HK-2 (cell line): ENCODE data around the gene PSMA3.

Source experiments
- DNase-seq: peaks from one replicate; pipeline ENCODE4 v3.0.0-alpha.2; 2018; ENCODE audit not compliant: unreplicated experiment

The PSMA3 gene

DNA sequence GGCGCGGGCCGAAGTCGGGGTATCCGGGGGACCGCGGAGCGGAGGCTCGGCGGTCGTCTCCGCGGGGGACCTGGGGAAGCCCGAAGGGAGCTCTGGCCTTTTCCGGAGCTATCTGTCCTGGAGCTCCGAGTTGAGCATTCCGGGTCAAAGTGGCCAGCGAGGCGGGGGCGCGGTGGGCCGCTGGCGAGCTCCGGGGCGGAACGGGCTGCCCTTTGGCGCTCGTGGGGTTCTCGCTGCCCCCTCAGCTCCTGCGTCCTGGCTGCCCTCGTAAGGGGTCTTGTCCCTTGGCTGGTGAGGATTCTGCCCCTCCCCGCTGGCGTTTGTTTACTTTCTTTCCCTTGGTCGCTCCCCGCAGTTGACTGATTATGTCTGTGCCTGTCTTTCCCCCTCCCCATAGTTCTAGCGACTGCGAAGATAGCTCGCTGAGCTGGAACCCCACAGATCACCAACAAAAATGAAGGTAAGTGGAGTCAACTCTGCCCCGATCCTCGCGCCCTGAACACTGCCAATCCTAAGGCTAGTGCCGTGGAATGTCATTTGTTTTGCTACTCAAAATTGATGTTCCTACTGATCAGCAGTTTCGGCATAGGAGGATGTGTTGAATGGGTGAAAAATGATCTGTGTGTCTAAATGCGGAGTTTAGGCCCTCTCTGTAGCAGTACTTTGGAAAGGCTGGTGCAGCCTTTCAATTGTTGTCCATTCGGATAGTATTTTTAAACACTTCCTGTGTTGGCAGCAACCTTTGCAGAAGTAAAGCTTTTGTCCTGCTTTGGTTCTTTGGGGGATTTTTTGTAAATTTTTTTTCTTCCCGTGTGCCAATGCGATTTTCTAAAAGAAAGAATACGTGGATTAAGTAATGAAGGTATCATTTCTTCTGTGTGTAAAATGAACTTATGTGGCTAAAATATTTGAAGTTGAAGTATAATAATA lies 55.0 kb downstream of the PSMA3 start:
- DNase-seq: peak; percentile 21

DNA sequence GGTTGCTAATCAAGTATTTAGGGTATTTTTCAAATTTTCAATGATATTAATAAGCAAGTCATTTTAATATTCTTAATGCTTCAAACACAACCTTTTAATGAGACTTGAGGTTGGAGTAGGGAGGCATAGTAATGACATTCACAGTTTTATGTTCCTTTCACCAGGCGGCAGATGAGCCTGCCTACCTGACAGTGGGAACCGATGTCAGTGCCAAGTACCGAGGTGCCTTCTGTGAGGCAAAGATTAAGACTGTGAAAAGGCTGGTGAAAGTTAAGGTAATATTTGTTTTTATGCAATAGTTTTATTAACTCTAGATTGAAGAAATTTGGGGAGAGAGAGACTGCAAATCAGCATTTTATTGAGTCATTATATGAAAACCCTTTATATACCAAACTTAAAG lies 56.8 kb downstream of the PSMA3 start:
- no peak for DNase-seq

DNA sequence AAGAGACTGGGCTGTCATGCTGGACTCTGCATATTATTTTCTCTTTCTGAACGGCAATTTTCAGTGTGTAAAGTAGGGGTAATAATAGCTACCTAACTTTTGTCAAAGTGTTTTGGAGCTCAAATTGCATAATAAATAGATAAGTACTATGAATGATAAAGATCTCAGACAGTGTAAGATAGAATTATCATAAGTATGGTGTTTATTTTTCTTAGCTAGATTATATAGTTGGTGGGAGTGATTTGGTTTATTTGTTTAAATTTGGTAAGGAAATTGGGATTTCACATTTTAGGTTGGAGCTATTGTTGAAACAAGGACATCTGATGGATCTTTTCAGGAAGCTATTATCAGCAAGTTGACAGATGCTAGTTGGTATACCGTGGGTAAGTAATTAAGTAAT lies 61.1 kb downstream of the PSMA3 start:
- no peak for DNase-seq

DNA sequence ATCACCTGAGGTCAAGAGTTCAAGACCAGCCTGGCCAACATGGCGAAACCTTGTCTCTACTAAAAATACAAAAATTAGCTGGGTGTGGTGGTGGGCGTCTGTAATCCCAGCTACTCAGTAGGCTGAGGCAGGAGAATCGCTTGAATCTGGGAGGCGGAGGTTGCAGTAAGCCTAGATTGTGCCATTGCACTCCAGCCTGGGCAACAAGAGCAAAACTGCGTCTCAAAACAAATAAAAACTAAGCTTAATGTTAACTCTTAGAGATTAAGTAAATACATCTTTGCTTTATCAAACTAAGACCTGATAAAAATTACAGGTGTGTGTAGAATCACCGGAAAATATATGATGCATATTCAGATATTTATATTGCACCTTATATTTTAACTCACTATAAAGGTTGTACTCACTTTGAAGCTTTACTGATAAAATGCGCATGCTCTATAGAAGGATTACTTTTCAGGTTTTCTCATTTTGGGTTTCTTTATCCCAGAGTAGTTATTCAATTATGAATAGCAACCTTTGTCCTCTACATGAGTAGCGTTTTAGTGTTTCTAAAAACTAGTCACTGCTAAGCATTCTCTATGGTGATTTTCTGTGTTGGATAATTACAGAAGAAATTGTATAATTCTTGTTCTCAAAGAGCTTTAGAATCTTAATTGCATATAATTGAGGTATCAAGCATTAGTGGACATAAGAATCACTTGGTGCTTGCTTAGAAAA lies 63.1 kb downstream of the PSMA3 start:
- no peak for DNase-seq

DNA sequence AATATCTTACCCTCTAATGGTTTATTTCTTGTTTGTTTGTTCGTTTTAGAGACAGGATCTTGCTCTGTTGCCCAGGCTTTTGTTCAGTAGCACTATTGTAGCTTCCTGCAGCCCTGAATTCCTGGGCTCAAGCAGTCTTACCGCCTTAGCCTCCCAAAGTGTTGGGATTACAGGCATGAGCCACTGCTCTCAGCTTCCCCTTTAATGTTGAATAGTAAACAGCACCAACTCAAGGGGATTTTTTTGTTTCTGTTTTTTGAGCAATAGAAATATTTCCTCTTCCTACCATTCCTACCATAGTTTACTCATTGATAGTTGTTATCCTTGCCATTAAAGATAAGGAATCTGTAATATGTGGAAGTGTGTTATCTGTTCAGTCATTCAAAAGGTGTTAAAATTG lies 64.4 kb downstream of the PSMA3 start:
- no peak for DNase-seq

- DNase-seq: no peak
Observed at GRCh38 chr14:58313699-58314098, 69.1 kb downstream of the PSMA3 start.

DNA sequence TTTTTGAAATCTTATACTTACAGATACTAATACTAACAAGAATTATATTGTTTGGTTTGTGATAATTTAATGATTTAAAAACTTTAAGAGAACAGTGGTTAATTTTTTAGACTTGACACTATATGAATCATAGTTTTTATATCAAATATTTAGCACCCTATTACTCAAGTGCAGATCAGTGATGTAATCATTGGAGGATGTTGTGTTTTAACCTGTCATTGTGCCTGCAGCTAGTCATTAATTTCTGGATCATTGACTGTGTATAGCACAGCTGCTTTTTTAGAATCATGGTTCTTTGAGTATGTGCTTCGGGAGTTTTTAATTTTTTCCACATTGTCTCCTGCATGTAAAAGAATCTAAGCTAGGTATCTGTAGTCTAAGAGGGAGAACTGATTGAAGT lies 71.0 kb downstream of the PSMA3 start:
- no peak for DNase-seq
